Measurements from ENCODE around the gene GALNT5.
"Not testable (repeated sequence)": the region's sequence is repeated elsewhere in the genome, so short reads cannot be mapped to it uniquely, and the experiment has no call there.

Gene GALNT5

GRCh38 chr2:157252529-157252928 lies 5.0 kb upstream of the GALNT5 start:
- DNase-seq, result no peak

- no peak for DNase-seq
Observed at GRCh38 chr2:157254041-157254440, 3.5 kb upstream of the GALNT5 start.

GRCh38 chr2:157255746-157256145 lies 1.8 kb upstream of the GALNT5 start:
- no peak for DNase-seq

GRCh38 chr2:157256626-157257025 lies 879 bp upstream of the GALNT5 start:
- DNase-seq, result no peak

GRCh38 chr2:157258520-157259326 lies 1.2 kb downstream of the GALNT5 start:
- no peak for DNase-seq

- DNase-seq, result no peak
Observed at GRCh38 chr2:157259386-157259785, 1.9 kb downstream of the GALNT5 start.

GRCh38 chr2:157259960-157260359 lies 2.5 kb downstream of the GALNT5 start:
- no peak for DNase-seq

GRCh38 chr2:157260533-157261198 lies 3.2 kb downstream of the GALNT5 start:
- DNase-seq, result no peak

- no peak for DNase-seq
Observed at GRCh38 chr2:157261199-157261782, 3.8 kb downstream of the GALNT5 start.

- no peak for DNase-seq
Observed at GRCh38 chr2:157262248-157262647, 4.7 kb downstream of the GALNT5 start.

GRCh38 chr2:157264099-157264498 lies 6.6 kb downstream of the GALNT5 start:
- DNase-seq, result no peak

- DNase-seq, result no peak
Observed at GRCh38 chr2:157265825-157266224, 8.3 kb downstream of the GALNT5 start.

GRCh38 chr2:157267476-157267875 lies 10.0 kb downstream of the GALNT5 start:
- DNase-seq, result no peak

GRCh38 chr2:157269060-157269459 lies 11.6 kb downstream of the GALNT5 start:
- DNase-seq, result no peak

GRCh38 chr2:157269922-157270321 lies 12.4 kb downstream of the GALNT5 start:
- no peak for DNase-seq

- DNase-seq, result no peak
Observed at GRCh38 chr2:157271590-157272203, 14.2 kb downstream of the GALNT5 start.

GRCh38 chr2:157279311-157279710 lies 21.8 kb downstream of the GALNT5 start:
- DNase-seq, result not testable (repeated sequence)

GRCh38 chr2:157281316-157281715 lies 23.8 kb downstream of the GALNT5 start:
- no peak for DNase-seq

GRCh38 chr2:157283468-157283867 lies 26.0 kb downstream of the GALNT5 start:
- DNase-seq, result no peak

- no peak for DNase-seq
Observed at GRCh38 chr2:157287160-157287559, 29.7 kb downstream of the GALNT5 start.

GRCh38 chr2:157290525-157290924 lies 33.0 kb downstream of the GALNT5 start:
- DNase-seq, result no peak

GRCh38 chr2:157291018-157291417 lies 33.5 kb downstream of the GALNT5 start:
- no peak for DNase-seq

- DNase-seq, result no peak
Observed at GRCh38 chr2:157292853-157293252, 35.3 kb downstream of the GALNT5 start.

GRCh38 chr2:157296490-157296889 lies 39.0 kb downstream of the GALNT5 start:
- DNase-seq, result no peak

All from CD4-positive, alpha-beta T cell treated with Interleukin-15 for 1 hour (primary cell).